Tibial nerve (tissue), 4 donors: ENCODE data around the gene CTRB2. TPM values are rescaled to one million over a fixed set of nuclear protein-coding genes. Genes with fewer than 3 reads are reported as not detected.
"Not testable (repeated sequence)": the region's sequence is repeated elsewhere in the genome, so short reads cannot be mapped to it uniquely, and the experiment has no call there.

Experiments
- DNase-seq, 2 donors: peaks; one replicate each; pipeline ENCODE4 v3.0.0-alpha.2; 2019; ENCODE audit warnings: low spot score in 2 of 2
- H3K27ac ChIP-seq, 4 donors: fragments of 200-600 bp; sonication (generic) in 3 of 4; one replicate each; pipeline ENCODE4 v1.5.1; 2017 to 2019; ENCODE audit warnings: mild to moderate bottlenecking in 1 of 4
- H3K27me3 ChIP-seq, 2 donors: fragments of 200-600 bp; sonication (generic) in 1 of 2; one replicate each; pipeline versions ENCODE4 v1.5.1 to v1.6.0; 2017 to 2019
- H3K36me3 ChIP-seq, 3 donors: fragments of 200-600 bp; sonication (generic); one replicate each; pipeline ENCODE4 v1.5.1; 2018 to 2019
- H3K4me1 ChIP-seq, 4 donors: fragments of 200-600 bp; sonication (generic) in 3 of 4; one replicate each; pipeline ENCODE4 v1.5.1; 2017 to 2019
- H3K4me3 ChIP-seq, 4 donors: fragments of 200-600 bp; sonication (generic) in 3 of 4; one replicate each; pipeline ENCODE4 v1.5.1; 2017 to 2019; ENCODE audit warnings: mild to moderate bottlenecking in 1 of 4, moderate library complexity in 1 of 4
- H3K9me3 ChIP-seq, 4 donors: fragments of 200-600 bp; sonication (generic) in 3 of 4; one replicate each; pipeline ENCODE4 v1.5.1; 2017 to 2019
- EP300 ChIP-seq, 2 donors: sonication (generic); formaldehyde crosslinking; IDR thresholded peaks; one replicate each; pipeline ENCODE4 v1.6.1; 2017; ENCODE audit warnings: antibody characterized with exemption in 2 of 2, mild to moderate bottlenecking in 1 of 2
- POLR2A ChIP-seq, 2 donors: fragments of 450-650 bp; IDR thresholded peaks; one replicate each; pipeline ENCODE4 v1.6.1; 2017; ENCODE audit warnings: antibody characterized with exemption in 2 of 2, mild to moderate bottlenecking in 2 of 2, moderate library complexity in 2 of 2
- WGBS, 2 donors: methylation state at CpG; one replicate each; pipeline ENCODE4 v1.1.5; 2018; 5-methylcytosine and 5-hydroxymethylcytosine counted together
- total RNA-seq, 4 donors: library from RNA; depleted of rRNA; stranded (reverse); fragments of >200 nt; gene quantifications; one replicate each; pipeline ENCODE4 v1.1.0, GENCODE V29; 2016
- TF ChIP-seq, protein P1 (sequence below), 5 experiments: fragments of 200-600 bp in 3 of 5; fragments of 450-650 bp in 2 of 5; sonication (generic) in 3 of 5; IDR thresholded peaks; one replicate each; pipeline ENCODE4 v1.5.1; 2016 to 2019; ENCODE audit warnings: antibody characterized with exemption in 5 of 5, mild to moderate bottlenecking in 3 of 5, moderate library complexity in 2 of 5

Gene CTRB2
- total RNA-seq, 4 donors from 2014 or later = 4.2 to 45.0 (median 15.5) TPM

DNA sequence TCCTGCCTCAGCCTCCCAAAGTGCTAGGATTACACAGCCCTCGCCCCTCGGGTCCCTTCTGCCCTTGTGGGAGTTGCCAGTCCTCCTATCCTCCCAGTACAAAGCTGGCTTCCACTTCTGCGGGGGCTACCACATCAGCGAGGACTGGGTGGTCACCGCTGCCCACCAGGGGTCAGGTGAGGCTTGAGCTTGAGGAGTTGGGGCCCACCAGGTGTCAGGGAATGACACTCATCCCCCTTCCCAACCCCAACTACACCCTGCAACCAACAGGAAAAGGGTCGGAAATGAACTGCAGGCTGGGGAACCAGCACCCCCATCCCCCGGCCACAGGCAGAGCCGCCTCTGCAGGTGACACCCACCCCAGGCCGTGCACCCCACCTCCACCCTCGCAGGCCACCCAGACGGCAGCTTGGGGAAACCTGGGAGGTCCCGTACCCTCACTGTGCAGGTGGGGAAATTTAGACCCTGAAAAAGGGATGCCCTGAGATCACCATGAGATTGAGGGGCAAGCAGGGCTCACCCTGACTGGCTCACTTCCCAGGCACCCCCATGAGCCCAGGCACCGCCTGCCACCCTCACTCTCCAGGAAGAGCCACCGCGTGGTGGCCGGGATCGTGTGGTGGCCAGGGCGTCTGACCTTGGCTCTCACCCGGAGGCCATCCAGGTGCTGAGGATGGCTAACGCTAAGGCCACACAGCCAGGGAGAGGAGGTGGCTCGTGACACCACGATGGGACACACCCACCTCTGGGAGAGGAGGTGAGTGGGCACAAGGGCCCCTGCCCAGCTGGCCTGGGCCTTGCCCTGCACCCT, 19.8 kb upstream of the CTRB2 start:
- Histone ChIP-seq H3K36me3 (peaks cover 5 to 43% (median 6%) of the 10 kb centered on the region in 3 donors), H3K9me3 (no peaks in the 10 kb centered on the region), H3K4me3 (no peak overlapping the region), H3K27ac (no peak overlapping the region), H3K4me1 (no peaks in the 10 kb centered on the region), H3K27me3 (peaks cover 0 to 10% of the 10 kb centered on the region in 2 donors)
- 58 to 61% methylated on average over 10 to 19 of the region's 22 CpGs for WGBS, 2 donors
- no peak for TF ChIP-seq POLR2A (IDR thresholded peaks at IDR 0.05)
- TF ChIP-seq, protein P1, sequence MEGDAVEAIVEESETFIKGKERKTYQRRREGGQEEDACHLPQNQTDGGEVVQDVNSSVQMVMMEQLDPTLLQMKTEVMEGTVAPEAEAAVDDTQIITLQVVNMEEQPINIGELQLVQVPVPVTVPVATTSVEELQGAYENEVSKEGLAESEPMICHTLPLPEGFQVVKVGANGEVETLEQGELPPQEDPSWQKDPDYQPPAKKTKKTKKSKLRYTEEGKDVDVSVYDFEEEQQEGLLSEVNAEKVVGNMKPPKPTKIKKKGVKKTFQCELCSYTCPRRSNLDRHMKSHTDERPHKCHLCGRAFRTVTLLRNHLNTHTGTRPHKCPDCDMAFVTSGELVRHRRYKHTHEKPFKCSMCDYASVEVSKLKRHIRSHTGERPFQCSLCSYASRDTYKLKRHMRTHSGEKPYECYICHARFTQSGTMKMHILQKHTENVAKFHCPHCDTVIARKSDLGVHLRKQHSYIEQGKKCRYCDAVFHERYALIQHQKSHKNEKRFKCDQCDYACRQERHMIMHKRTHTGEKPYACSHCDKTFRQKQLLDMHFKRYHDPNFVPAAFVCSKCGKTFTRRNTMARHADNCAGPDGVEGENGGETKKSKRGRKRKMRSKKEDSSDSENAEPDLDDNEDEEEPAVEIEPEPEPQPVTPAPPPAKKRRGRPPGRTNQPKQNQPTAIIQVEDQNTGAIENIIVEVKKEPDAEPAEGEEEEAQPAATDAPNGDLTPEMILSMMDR (IDR thresholded peaks at IDR 0.05) = no peak
- TF ChIP-seq EP300 (IDR thresholded peaks at IDR 0.05) = no peak
- DNase-seq = no peak

DNA sequence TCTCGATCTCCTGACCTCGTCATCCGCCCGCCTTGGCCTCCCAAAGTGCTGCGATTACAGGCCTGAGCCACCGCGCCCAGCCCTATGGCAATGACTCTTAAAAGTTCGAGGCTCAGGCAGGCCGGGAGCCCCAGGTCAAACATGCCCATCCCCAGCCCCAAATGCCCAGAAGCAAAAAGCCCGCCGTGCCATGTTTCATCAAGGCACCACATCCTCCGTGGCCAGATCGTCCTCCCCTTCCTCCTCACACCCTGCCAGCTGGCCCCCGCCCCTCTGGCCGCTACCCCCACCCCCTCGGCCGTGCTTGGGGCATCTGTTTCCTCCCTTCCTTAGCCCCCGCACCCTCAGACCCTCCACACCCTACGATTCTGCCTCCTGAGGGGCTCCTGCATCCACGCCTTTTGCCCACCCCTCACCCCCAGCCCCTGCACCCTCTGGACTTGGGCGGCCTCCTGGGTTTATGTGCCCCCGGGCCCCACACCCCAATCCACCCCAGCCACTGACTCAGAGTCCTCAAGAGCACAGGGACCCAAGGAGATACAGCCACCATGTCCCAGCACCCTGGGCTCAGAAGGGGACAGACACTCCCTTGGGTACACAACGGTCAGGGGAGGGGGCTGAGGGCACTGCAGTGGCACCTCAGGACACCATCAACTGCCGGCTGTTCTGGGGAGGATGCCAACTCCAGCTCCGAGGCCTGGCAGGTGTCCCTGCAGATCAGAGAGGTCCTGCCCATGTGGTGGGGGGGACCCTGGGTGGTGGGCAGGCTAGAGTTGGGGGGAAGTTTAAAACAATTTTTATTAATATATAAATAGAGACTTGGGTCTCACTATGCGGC, 18.9 kb upstream of the CTRB2 start:
- Histone ChIP-seq H3K4me3 (no peak overlapping the region), H3K36me3 (peaks cover 5 to 36% (median 6%) of the 10 kb centered on the region in 3 donors), H3K27me3 (peaks cover 0 to 10% of the 10 kb centered on the region in 2 donors), H3K4me1 (no peaks in the 10 kb centered on the region), H3K9me3 (no peaks in the 10 kb centered on the region), H3K27ac (no peak overlapping the region)
- TF ChIP-seq POLR2A (IDR thresholded peaks at IDR 0.05) (no peak), EP300 (IDR thresholded peaks at IDR 0.05) (no peak)
- TF ChIP-seq, protein P1 (IDR thresholded peaks at IDR 0.05) = no peak
- no peak for DNase-seq
- 66 to 74% methylated on average over 24 to 26 of the region's 26 CpGs for WGBS, 2 donors

DNA sequence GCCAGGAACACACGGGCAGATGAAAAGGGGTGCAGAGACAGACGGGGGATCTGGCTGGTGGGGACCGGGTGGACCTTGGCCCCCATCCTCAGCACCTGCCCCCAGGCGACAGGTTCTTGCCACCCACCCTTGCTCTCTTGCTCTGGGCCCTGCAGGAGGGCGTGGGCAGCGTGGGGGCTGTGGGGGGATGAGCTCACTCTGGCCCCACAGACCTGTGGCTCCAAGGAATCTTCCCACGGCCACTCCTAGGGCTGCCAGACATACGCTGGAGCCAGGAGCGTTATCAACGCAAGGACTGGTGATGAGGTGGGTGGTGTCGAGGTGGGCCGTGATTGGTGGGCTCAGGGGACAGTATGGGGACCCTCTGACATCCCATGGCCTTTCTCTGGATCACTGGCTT, 18.1 kb upstream of the CTRB2 start:
- WGBS, 2 donors = 52 to 53% methylated on average over 10 to 12 of the region's 12 CpGs
- Histone ChIP-seq H3K4me3 (no peak overlapping the region), H3K27ac (no peak overlapping the region), H3K27me3 (peaks cover 0 to 10% of the 10 kb centered on the region in 2 donors), H3K4me1 (no peaks in the 10 kb centered on the region), H3K9me3 (no peaks in the 10 kb centered on the region), H3K36me3 (peaks cover 5 to 29% (median 6%) of the 10 kb centered on the region in 3 donors)
- TF ChIP-seq EP300 (IDR thresholded peaks at IDR 0.05) (no peak), POLR2A (IDR thresholded peaks at IDR 0.05) (no peak)
- TF ChIP-seq, protein P1 (IDR thresholded peaks at IDR 0.05) = no peak
- DNase-seq = no peak

DNA sequence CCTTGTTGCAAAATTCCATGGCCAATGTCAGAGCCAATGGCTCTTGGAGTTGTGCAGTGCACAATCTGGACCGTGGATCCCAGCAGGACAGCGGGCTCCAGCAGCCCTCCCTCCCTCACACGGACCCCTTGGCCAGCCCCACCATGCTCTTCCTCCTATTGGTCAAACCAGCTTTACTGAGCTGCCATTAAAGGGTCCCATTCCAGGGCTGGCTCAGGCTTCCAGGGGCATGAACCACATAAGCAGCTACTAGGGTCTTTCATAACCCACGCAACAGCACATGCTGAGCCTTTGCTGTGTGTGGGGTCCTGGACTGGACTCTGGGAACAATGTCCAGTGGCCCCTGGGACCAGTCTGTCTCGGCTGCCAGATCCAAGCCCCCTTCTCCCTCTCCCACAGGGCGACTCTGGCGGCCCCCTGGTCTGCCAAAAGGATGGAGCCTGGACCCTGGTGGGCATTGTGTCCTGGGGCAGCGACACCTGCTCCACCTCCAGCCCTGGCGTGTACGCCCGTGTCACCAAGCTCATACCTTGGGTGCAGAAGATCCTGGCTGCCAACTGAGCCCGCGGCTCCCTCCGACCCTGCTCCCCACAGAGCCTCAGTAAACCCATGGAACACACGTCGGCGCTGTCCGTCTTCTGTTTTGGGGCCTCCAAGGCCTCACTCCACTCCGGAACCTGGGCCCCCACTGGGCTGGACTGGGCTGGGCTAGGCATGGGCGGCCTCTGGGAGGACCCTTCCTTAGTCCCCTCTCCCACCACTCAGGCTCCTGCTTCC, 17.5 kb upstream of the CTRB2 start:
- TF ChIP-seq POLR2A (IDR thresholded peaks at IDR 0.05) = no peak
- TF ChIP-seq EP300 (IDR thresholded peaks at IDR 0.05) = no peak
- TF ChIP-seq, protein P1 (IDR thresholded peaks at IDR 0.05) = no peak
- Histone ChIP-seq H3K4me1 (peaks cover 0 to under 1% (median 0%) of the 10 kb centered on the region in 4 donors), H3K27me3 (peaks cover 0 to 10% of the 10 kb centered on the region in 2 donors), H3K9me3 (no peaks in the 10 kb centered on the region), H3K27ac (no peak overlapping the region), H3K36me3 (peaks cover 2 to 23% (median 3%) of the 10 kb centered on the region in 3 donors), H3K4me3 (no peak overlapping the region)
- 61 to 75% methylated on average over 9 to 16 of the region's 20 CpGs for WGBS, 2 donors
- DNase-seq = no peak

DNA sequence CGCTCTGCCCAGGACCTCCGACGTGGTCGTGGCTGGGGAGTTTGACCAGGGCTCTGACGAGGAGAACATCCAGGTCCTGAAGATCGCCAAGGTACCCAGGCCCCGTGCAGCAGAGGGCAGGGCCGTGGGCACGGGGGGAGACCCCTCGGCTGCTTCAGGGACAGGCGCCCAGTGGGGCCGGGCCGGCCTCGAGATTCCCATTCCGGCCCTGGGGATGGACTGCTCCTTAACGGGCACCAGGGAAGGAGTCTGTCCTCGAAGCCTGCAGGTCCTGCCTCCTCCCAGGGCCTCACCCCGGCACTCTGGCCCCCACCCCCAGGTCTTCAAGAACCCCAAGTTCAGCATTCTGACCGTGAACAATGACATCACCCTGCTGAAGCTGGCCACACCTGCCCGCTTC, 16.2 kb upstream of the CTRB2 start:
- DNase-seq, H3K36me3 ChIP-seq, H3K4me1 ChIP-seq, H3K27ac ChIP-seq, H3K4me3 ChIP-seq, H3K9me3 ChIP-seq: not testable (repeated sequence)
- peaks cover 0 to 10% of the 10 kb centered on the region in 2 donors for H3K27me3 ChIP-seq
- WGBS, 2 donors = no CpG with 5 or more reads among the region's 20 CpGs
